ENCODE results near the gene MON2.

MON2 gene

GRCh38 chr12:62621101-62621638, 154.5 kb downstream of the MON2 start:
- DNase-seq, result peak; percentile 97

DNA sequence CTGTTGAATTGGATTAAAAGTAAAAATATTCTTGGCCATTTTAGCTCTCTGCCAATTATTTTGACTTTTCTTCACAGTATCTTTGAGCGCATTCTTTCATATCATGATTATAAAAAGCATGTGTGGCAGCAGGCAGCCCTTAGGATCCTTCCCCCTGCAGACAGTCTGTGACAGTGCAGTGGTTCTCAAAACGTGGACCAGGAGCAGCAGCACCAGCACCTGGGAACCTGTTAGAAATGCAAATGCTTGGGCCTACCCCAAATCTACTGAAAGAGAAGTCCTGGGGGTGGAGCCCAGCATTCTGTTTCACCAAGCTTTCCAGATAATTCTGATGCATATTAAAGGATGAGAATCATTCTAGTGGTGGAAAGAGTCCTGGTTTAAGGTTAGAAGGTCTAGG, 155.6 kb downstream of the MON2 start:
- DNase-seq, result no peak

DNA sequence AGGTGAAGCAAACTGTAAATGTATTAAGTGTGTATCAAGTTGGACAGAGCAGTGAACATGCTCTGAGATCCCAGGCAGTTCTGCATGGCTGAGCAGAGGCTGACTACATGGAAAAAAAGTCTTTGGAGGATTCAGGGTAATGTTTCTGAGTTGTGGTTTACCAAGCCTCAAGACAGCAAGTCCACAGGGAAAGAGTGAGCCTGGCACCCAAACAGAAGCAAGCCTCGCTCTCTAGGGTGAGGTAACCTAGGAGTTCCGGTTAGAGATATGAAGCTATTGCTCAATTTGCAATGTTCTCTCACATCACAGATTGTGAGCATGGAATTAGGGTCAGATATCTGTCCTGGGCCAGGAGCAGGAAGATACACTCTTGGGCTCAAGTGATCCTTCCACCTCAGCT, 158.6 kb downstream of the MON2 start:
- no peak for DNase-seq

DNA sequence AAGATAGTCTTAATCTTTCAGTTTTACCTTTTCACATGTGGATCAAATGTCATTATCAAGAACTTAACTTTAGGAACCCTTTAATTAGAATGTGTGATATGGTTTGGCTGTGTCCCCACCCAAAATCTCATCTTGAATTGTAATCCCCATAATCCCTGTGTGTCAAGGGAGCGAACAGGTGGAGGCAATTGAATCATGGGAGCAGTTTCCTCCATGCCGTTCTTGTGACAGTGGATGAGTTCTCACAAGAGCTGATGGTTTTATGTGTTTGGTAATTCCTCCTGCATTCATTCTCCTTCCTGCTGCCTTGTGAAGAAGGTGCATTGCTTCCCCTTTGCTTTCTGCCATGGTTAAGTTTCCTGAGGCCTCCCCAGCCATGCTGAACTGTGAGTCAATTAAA, 160.6 kb downstream of the MON2 start:
- no peak for DNase-seq

- no peak for DNase-seq
Measured at GRCh38 chr12:62629413-62629812, 162.8 kb downstream of the MON2 start.

GRCh38 chr12:62629971-62630739, 163.5 kb downstream of the MON2 start:
- DNase-seq, result no peak

- peak; percentile 45 for DNase-seq
Measured at GRCh38 chr12:62631471-62632410, 165.1 kb downstream of the MON2 start.

DNA sequence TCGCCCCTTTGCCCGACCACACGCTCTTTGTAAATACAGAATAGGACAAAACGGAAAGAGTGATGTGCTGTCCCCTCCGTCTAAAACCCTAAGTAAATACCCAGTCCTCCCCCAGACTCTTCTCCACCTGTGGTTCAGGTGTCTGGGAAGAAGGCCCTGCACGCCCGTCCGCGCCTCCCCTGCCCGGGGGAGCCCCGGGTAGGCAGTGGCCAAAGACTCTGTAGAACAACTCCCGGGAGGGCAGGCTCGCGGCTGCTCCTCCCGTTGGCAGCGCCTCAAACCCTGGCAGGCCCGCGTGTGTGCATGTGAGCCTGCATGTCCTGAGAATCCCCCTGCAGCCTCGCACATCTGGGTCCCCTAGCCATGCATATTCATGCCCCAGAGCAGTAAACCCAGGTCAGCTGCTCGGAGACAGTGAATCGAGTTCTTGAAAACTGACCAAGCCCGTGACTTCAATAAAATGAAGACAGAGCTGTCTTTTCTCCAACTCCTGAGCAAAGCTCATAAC, 165.8 kb downstream of the MON2 start:
- no peak for DNase-seq

DNA sequence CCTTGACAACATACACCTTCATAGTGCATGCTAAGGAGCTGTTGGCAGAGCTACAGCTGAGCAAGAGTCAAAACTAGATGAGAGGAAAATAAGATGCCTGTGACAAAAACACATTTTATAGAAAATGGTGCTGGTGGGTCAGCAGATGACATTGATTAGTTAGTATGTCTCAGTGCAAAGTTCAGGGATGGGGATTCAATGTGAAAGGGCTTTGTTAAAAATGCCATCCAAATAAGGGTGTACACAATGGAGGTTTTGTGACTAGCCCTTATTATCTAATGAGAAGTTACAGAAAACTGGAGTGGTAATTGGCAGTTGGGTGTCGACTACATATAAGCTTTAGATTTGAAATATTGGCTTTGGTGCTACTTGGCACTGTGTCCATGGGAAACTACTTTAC, 169.0 kb downstream of the MON2 start:
- DNase-seq, result no peak

DNA sequence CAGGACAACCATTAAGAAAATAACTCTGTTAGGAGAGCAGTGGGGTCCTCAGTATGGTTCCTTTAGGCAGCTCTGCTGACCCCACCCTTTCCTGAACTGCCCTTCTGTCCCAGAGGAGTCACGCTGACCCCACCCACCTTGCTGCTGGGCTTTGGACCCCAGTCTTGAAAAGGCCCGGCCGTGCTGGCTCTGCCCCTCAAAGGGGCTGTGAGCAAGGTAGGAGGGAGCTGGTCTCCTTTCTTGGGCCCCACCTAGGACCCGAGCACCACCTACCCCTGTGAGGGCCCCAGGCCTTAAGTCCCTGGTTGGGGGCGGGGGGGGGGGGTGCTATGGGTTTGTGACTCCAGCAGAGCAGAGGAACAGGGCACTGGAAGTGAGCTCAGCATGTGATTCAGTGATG, 171.1 kb downstream of the MON2 start:
- DNase-seq, result no peak

- no peak for DNase-seq
Measured at GRCh38 chr12:62640910-62641448, 174.4 kb downstream of the MON2 start.

DNA sequence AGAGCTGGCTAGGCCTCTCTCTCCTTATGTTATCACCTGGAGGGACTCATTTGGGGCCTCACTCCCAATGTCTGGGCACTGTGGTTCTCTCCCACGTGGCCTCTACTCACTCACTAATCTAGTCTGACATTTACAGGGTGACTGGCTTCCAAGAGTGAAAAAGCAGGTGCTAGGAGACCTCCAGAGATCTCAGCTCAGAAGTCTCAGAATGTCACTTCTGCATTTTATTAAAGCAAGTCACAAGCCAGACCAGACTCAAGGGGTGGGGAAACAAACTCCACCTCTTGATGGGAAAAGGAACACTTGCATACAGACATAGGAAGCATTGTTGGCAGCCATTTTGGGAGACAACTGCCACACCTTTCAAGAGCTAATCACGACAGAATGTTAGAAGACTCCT, 175.9 kb downstream of the MON2 start:
- no peak for DNase-seq

- DNase-seq, result no peak
Measured at GRCh38 chr12:62643486-62643885, 176.9 kb downstream of the MON2 start.

- DNase-seq, result no peak
Measured at GRCh38 chr12:62646566-62646965, 179.9 kb downstream of the MON2 start.

DNA sequence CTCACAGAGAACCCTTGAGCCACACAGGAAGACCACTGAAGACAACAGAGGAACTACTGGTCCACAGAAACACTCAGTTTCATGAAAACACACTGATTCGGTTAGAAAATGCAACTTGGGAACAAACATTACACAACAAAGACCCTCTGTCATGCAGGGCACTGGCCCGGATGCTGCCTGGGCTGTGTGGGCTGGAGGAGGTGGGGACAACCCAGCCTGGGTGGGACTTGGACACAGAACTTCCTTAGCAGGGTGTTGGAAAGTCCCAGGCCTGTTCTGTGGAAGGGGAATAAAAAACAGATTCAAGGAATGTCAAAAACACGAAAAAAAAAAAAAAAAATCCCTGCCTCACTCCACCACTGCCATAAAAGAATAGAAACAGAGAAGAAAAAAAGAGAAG, 181.0 kb downstream of the MON2 start:
- DNase-seq, result no peak

- no peak for DNase-seq
Measured at GRCh38 chr12:62649412-62650138, 182.9 kb downstream of the MON2 start.

Measured in NCI-H510A treated with DMSO at 0.1 percent for 48 hours (cell line).